Gastroesophageal sphincter (tissue), 4 donors: Measurements from ENCODE around the gene DES. TPM values are rescaled to one million over a fixed set of nuclear protein-coding genes. Genes with fewer than 3 reads are reported as not detected.
A peak's percentile ranks its signal among the peaks of the same experiment; 100 is the strongest.

Experiments
- ATAC-seq: fragments of 150-250 bp; one replicate; pipeline ENCODE4 v1.9.1; 2016; ENCODE audit warnings: mild to moderate bottlenecking, moderate library complexity
- H3K27ac ChIP-seq, 4 donors: fragments of 200-600 bp; sonication (generic) in 3 of 4; 1 replicate in 3 of 4; 2 replicates in 1 of 4; pipeline ENCODE4 v1.5.1; 2016 to 2019
- H3K27me3 ChIP-seq: fragments of 200-600 bp; sonication (generic); one replicate; pipeline ENCODE4 v1.5.1; 2019
- H3K36me3 ChIP-seq, 2 donors: fragments of 200-600 bp; sonication (generic); one replicate each; pipeline ENCODE4 v1.5.1; 2019; ENCODE audit warnings: control low read depth in 1 of 2
- H3K4me1 ChIP-seq, 3 donors: fragments of 200-600 bp; sonication (generic); 1 replicate in 2 of 3; 2 replicates in 1 of 3; pipeline ENCODE4 v1.5.1; 2016 to 2019; ENCODE audit warnings: control low read depth in 2 of 3
- H3K4me3 ChIP-seq, 2 donors: fragments of 200-600 bp; sonication (generic); one replicate each; pipeline ENCODE4 v1.5.1; 2019; ENCODE audit warnings: mild to moderate bottlenecking in 1 of 2, moderate library complexity in 1 of 2
- H3K9me3 ChIP-seq, 3 donors: fragments of 200-600 bp; sonication (generic); one replicate each; pipeline ENCODE4 v1.5.1; 2017 to 2019; ENCODE audit warnings: control low read depth in 2 of 3
- CTCF ChIP-seq, 4 experiments: fragments of 200-600 bp in 2 of 4; fragments of 450-650 bp in 2 of 4; sonication (generic) in 1 of 4; IDR thresholded peaks; one replicate each; pipeline ENCODE4 v1.5.1; 2017 to 2019; ENCODE audit warnings: antibody characterized with exemption in 4 of 4, mild to moderate bottlenecking in 2 of 4, moderate library complexity in 2 of 4
- EP300 ChIP-seq: sonication (generic); formaldehyde crosslinking; IDR thresholded peaks from one replicate; pipeline ENCODE4 v1.6.1; 2017; ENCODE audit warnings: antibody characterized with exemption, mild to moderate bottlenecking
- POLR2A ChIP-seq, 2 donors: fragments of 450-650 bp; IDR thresholded peaks; one replicate each; pipeline ENCODE4 v1.6.1; 2017; ENCODE audit warnings: antibody characterized with exemption in 2 of 2, mild to moderate bottlenecking in 2 of 2, moderate library complexity in 1 of 2
- POLR2AphosphoS5 ChIP-seq: sonication (generic); formaldehyde crosslinking; IDR thresholded peaks from one replicate; pipeline ENCODE4 v1.6.1; 2017; ENCODE audit warnings: antibody characterized with exemption
- WGBS, 2 donors: methylation state at CpG; one replicate each; pipeline ENCODE4 v1.1.5; 2018; ENCODE audit warnings: low coverage in 1 of 2; 5-methylcytosine and 5-hydroxymethylcytosine counted together
- total RNA-seq, 4 donors: library from RNA; depleted of rRNA; stranded (reverse); fragments of >200 nt; gene quantifications; one replicate each; pipeline ENCODE4 v1.1.0, GENCODE V29; 2016

Gene DES
- total RNA-seq, 4 donors from 2014 or later: 10,852 to 31,720 (median 15,007) TPM

GRCh38 chr2:219448776-219449341, 30.7 kb downstream of the DES start:
- WGBS, 2 donors: no CpG with 5 or more reads among the region's 51 CpGs
- Histone ChIP-seq H3K36me3 (peaks cover 0 to 5% of the 10 kb centered on the region in 2 donors), H3K4me1 (peaks cover 0 to 100% (median 17%) of the 10 kb centered on the region in 3 donors), H3K27ac (peak overlapping the region; percentile 93 to 99 (median 98)), H3K4me3 (peak overlapping the region; percentile 24 to 48), H3K27me3 (peaks cover 23% of the 10 kb centered on the region), H3K9me3 (no peaks in the 10 kb centered on the region)
- no peak for ATAC-seq
- TF ChIP-seq CTCF (IDR thresholded peaks at IDR 0.05) (peak in 3 of 4 experiments; percentile 33 to 38 (median 36)), POLR2A (IDR thresholded peaks at IDR 0.05) (no peak), POLR2AphosphoS5 (peak; percentile 46), EP300 (no peak)

- no peak for TF ChIP-seq POLR2A (IDR thresholded peaks at IDR 0.05)
- TF ChIP-seq CTCF (IDR thresholded peaks at IDR 0.05): no peak
- TF ChIP-seq EP300: no peak
- peaks cover 0 to 5% of the 10 kb centered on the region in 2 donors for H3K36me3 ChIP-seq
- no peaks in the 10 kb centered on the region for H3K9me3 ChIP-seq
- H3K27me3 ChIP-seq: peaks cover 23% of the 10 kb centered on the region
- H3K27ac ChIP-seq: peak overlapping the region; percentile 93 to 99 (median 98)
- peak overlapping the region; percentile 24 to 48 for H3K4me3 ChIP-seq
- no peak for ATAC-seq
- peaks cover 0 to 100% (median 24%) of the 10 kb centered on the region in 3 donors for H3K4me1 ChIP-seq
- 75 to 84% methylated on average over 3 of the region's 5 CpGs for WGBS, 2 donors
Observed at GRCh38 chr2:219449609-219450008, 31.4 kb downstream of the DES start.

- peak overlapping the region in 1 of 2 donors; percentile 48 for H3K4me3 ChIP-seq
- H3K36me3 ChIP-seq: peaks cover 0 to 18% of the 10 kb centered on the region in 2 donors
- peak; percentile 38 for ATAC-seq
- H3K27me3 ChIP-seq: peaks cover 23% of the 10 kb centered on the region
- H3K9me3 ChIP-seq: no peaks in the 10 kb centered on the region
- H3K4me1 ChIP-seq: peaks cover 0 to 100% (median 24%) of the 10 kb centered on the region in 3 donors
- 14 to 40% methylated on average over 2 to 4 of the region's 18 CpGs for WGBS, 2 donors
- TF ChIP-seq POLR2A (IDR thresholded peaks at IDR 0.05) (peak; percentile 36 to 54), CTCF (IDR thresholded peaks at IDR 0.05) (no peak)
- H3K27ac ChIP-seq: peak overlapping the region; percentile 93 to 99 (median 98)
Observed at GRCh38 chr2:219451661-219452360, 33.6 kb downstream of the DES start.

GRCh38 chr2:219452361-219453317, 34.5 kb downstream of the DES start:
- Histone ChIP-seq H3K36me3 (peaks cover 0 to 18% of the 10 kb centered on the region in 2 donors), H3K4me1 (peaks cover 0 to 100% (median 23%) of the 10 kb centered on the region in 3 donors), H3K27ac (peak overlapping the region; percentile 93 to 99 (median 98)), H3K9me3 (no peaks in the 10 kb centered on the region), H3K4me3 (peak overlapping the region in 1 of 2 donors; percentile 48), H3K27me3 (peaks cover 16% of the 10 kb centered on the region)
- WGBS, 2 donors: 26 to 34% methylated on average over 7 to 14 of the region's 23 CpGs
- TF ChIP-seq EP300 (peak; percentile 73), CTCF (IDR thresholded peaks at IDR 0.05) (no peak), POLR2AphosphoS5 (peak; percentile 82), POLR2A (IDR thresholded peaks at IDR 0.05) (peak; percentile 35 to 42)
- peak; percentile 64 for ATAC-seq
